DND-41 (cell line): ENCODE data around the gene KIR3DL3.
"Not testable (repeated sequence)": the region's sequence is repeated elsewhere in the genome, so short reads cannot be mapped to it uniquely, and the experiment has no call there.

Experiments
- ATAC-seq: fragments of 200-7000 bp; cut with Tn5 transposase; 3 replicates; pipeline ENCODE4 v1.9.1; 2021; ENCODE audit warnings: low read depth; ENCODE audit not compliant: insufficient read depth
- DNase-seq: peaks from one replicate; pipeline ENCODE4 v3.0.0-alpha.2; 2020
- H2AFZ ChIP-seq: 2 replicates; pipeline ENCODE4 v1.6.0; 2012; ENCODE audit warnings: low read depth, low read length
- H3K27ac ChIP-seq: 2 replicates; pipeline ENCODE4 v1.5.1; 2012; ENCODE audit warnings: low read length, inconsistent platforms
- H3K27me3 ChIP-seq: fragments of 200-600 bp; sonication (generic); 2 replicates; pipeline ENCODE4 v1.6.0; 2012; ENCODE audit warnings: low read length, mild to moderate bottlenecking, inconsistent platforms; ENCODE audit not compliant: insufficient read depth, poor library complexity
- H3K36me3 ChIP-seq: 2 replicates; pipeline ENCODE4 v1.5.1; 2012; ENCODE audit warnings: low read length, inconsistent platforms; ENCODE audit not compliant: insufficient read depth
- H3K4me1 ChIP-seq: 2 replicates; pipeline ENCODE4 v1.5.1; 2012; ENCODE audit warnings: mild to moderate bottlenecking, low read length; ENCODE audit not compliant: insufficient read depth
- H3K4me2 ChIP-seq: 2 replicates; pipeline ENCODE4 v1.6.0; 2012; ENCODE audit warnings: mild to moderate bottlenecking, moderate library complexity, low read length, inconsistent platforms; ENCODE audit not compliant: insufficient read depth
- H3K4me3 ChIP-seq, 2 experiments: fragments of 200-600 bp in 1 of 2; shearing (Covaris generic) in 1 of 2; 2 replicates each; pipeline ENCODE4 v1.5.1; 2012 to 2016; ENCODE audit warnings: inconsistent platforms in 2 of 2, low read length in 2 of 2, mild to moderate bottlenecking in 2 of 2, low read depth in 1 of 2, moderate library complexity in 1 of 2
- H3K79me2 ChIP-seq: 2 replicates; pipeline ENCODE4 v1.6.0; 2012; ENCODE audit warnings: low read length, inconsistent platforms; ENCODE audit not compliant: insufficient read depth
- H3K9ac ChIP-seq: 2 replicates; pipeline ENCODE4 v1.6.0; 2012; ENCODE audit warnings: low read depth, mild to moderate bottlenecking, inconsistent platforms, low read length, moderate library complexity
- H3K9me3 ChIP-seq: 2 replicates; pipeline ENCODE4 v1.5.1; 2012; ENCODE audit warnings: low read length, moderate library complexity, mild to moderate bottlenecking, inconsistent platforms; ENCODE audit not compliant: insufficient read depth, severe bottlenecking
- H4K20me1 ChIP-seq: 2 replicates; pipeline ENCODE4 v1.6.0; 2012; ENCODE audit warnings: low read length; ENCODE audit not compliant: insufficient read depth
- CTCF ChIP-seq: IDR thresholded peaks from 2 replicates; pipeline ENCODE4 v1.5.1; 2012; ENCODE audit warnings: borderline replicate concordance, low read length, moderate library complexity, mild to moderate bottlenecking; ENCODE audit not compliant: poor library complexity, severe bottlenecking; ENCODE audit errors: extremely low read depth
- EZH2 ChIP-seq: IDR thresholded peaks from 3 replicates; pipeline ENCODE4 v1.6.1; 2012; ENCODE audit warnings: borderline replicate concordance, low read depth, mild to moderate bottlenecking, moderate library complexity, low read length, inconsistent platforms; ENCODE audit not compliant: severe bottlenecking

Gene KIR3DL3

GRCh38 chr19:54731191-54731590 is 6.9 kb downstream of the KIR3DL3 start:
- ATAC-seq (no peak), DNase-seq (no peak)
- Histone ChIP-seq H3K9me3 (no peaks in the 10 kb centered on the region), H3K27ac (no peak overlapping the region), H3K4me1 (no peaks in the 10 kb centered on the region), H2AFZ (no peak overlapping the region), H3K36me3 (no peaks in the 10 kb centered on the region), H3K79me2 (no peaks in the 10 kb centered on the region), H3K4me3 (no peak overlapping the region), H3K27me3 (no peaks in the 10 kb centered on the region), H3K4me2 (no peak overlapping the region), H3K9ac (no peak overlapping the region), H4K20me1 (no peaks in the 10 kb centered on the region)
- TF ChIP-seq CTCF (no peak), EZH2 (no peak)

- H3K4me2 ChIP-seq, ATAC-seq, H2AFZ ChIP-seq, H3K27me3 ChIP-seq, H3K79me2 ChIP-seq, H3K9ac ChIP-seq, H3K36me3 ChIP-seq, H3K4me3 ChIP-seq, H3K27ac ChIP-seq, H3K9me3 ChIP-seq, DNase-seq, H4K20me1 ChIP-seq, H3K4me1 ChIP-seq: not testable (repeated sequence)
These were observed 14.1 kb downstream of the KIR3DL3 start, which contains the start of gene KIR2DL3 for GRCh38 chr19:54738306-54738705. Gene KIR2DL3, plus strand, starts transcription at chr19:54738513. Its CDS starts 33 bp downstream, at chr19:54738546.

- DNase-seq = no peak
- no peaks in the 10 kb centered on the region for H3K9me3 ChIP-seq
- ATAC-seq = no peak
- H3K9ac ChIP-seq = no peak overlapping the region
- no peak overlapping the region for H3K4me3 ChIP-seq
- no peaks in the 10 kb centered on the region for H3K27me3 ChIP-seq
- H3K36me3 ChIP-seq = no peaks in the 10 kb centered on the region
- no peak overlapping the region for H3K4me2 ChIP-seq
- no peak overlapping the region for H2AFZ ChIP-seq
- no peak for TF ChIP-seq CTCF
- no peak for TF ChIP-seq EZH2
- H3K4me1 ChIP-seq = no peaks in the 10 kb centered on the region
- no peaks in the 10 kb centered on the region for H3K79me2 ChIP-seq
- no peak overlapping the region for H3K27ac ChIP-seq
- no peaks in the 10 kb centered on the region for H4K20me1 ChIP-seq
These were observed 14.5 kb downstream of the KIR3DL3 start for GRCh38 chr19:54738715-54739114.

GRCh38 chr19:54739587-54740497 is 15.6 kb downstream of the KIR3DL3 start:
- Histone ChIP-seq H3K4me3 (no peak overlapping the region), H3K4me2 (no peak overlapping the region), H3K27me3 (no peaks in the 10 kb centered on the region), H4K20me1 (no peaks in the 10 kb centered on the region), H3K36me3 (no peaks in the 10 kb centered on the region), H2AFZ (no peak overlapping the region), H3K9ac (no peak overlapping the region), H3K4me1 (no peaks in the 10 kb centered on the region), H3K27ac (no peak overlapping the region), H3K9me3 (no peaks in the 10 kb centered on the region), H3K79me2 (no peaks in the 10 kb centered on the region)
- DNase-seq (no peak), ATAC-seq (no peak)
- TF ChIP-seq CTCF (no peak), EZH2 (no peak)

- not testable (repeated sequence) for H3K36me3 ChIP-seq, H3K4me3 ChIP-seq, H2AFZ ChIP-seq, H4K20me1 ChIP-seq, H3K9ac ChIP-seq, H3K79me2 ChIP-seq, H3K9me3 ChIP-seq, DNase-seq, H3K4me2 ChIP-seq, H3K27me3 ChIP-seq, H3K4me1 ChIP-seq, ATAC-seq, H3K27ac ChIP-seq
These were observed 17.7 kb downstream of the KIR3DL3 start for GRCh38 chr19:54741950-54742349.
